ENCODE measurements around the gene DNAJB8.

DNA sequence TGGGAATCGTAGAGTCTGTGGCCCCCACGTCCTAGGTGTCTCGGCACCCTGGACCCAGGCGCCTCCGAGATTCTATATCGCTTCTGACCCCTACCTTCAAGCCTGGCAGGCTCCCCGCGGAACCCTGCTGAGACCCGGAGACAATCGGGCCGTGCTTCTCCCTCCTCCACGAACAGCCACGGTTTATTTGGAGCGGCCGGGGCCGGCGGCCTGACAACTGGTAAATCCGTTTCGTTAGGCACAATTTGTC, 24.9 kb upstream of the DNAJB8 start:
- TF ChIP-seq, protein P1, sequence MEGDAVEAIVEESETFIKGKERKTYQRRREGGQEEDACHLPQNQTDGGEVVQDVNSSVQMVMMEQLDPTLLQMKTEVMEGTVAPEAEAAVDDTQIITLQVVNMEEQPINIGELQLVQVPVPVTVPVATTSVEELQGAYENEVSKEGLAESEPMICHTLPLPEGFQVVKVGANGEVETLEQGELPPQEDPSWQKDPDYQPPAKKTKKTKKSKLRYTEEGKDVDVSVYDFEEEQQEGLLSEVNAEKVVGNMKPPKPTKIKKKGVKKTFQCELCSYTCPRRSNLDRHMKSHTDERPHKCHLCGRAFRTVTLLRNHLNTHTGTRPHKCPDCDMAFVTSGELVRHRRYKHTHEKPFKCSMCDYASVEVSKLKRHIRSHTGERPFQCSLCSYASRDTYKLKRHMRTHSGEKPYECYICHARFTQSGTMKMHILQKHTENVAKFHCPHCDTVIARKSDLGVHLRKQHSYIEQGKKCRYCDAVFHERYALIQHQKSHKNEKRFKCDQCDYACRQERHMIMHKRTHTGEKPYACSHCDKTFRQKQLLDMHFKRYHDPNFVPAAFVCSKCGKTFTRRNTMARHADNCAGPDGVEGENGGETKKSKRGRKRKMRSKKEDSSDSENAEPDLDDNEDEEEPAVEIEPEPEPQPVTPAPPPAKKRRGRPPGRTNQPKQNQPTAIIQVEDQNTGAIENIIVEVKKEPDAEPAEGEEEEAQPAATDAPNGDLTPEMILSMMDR (IDR thresholded peaks at IDR 0.05; ENCODE audit: low read depth, low read length, poor library complexity, severe bottlenecking) = no peak
- no peak for TF ChIP-seq EZH2phosphoT487 (IDR thresholded peaks at IDR 0.05; ENCODE audit: borderline replicate concordance, low read length)
